HL-60 (cell line): ENCODE measurements around the gene SH3RF3.

Experiments
- CTCF ChIP-seq: IDR thresholded peaks from one replicate; pipeline ENCODE4 v1.5.1; 2011; ENCODE audit warnings: low read length, control low read depth, inconsistent platforms; ENCODE audit not compliant: insufficient read depth
- GABPA ChIP-seq: IDR thresholded peaks from 2 replicates; pipeline ENCODE4 v1.6.1; 2012; ENCODE audit warnings: low read depth
- POLR2AphosphoS5 ChIP-seq: IDR thresholded peaks from 2 replicates; pipeline ENCODE4 v1.6.1; 2012; ENCODE audit warnings: low read depth

DNA sequence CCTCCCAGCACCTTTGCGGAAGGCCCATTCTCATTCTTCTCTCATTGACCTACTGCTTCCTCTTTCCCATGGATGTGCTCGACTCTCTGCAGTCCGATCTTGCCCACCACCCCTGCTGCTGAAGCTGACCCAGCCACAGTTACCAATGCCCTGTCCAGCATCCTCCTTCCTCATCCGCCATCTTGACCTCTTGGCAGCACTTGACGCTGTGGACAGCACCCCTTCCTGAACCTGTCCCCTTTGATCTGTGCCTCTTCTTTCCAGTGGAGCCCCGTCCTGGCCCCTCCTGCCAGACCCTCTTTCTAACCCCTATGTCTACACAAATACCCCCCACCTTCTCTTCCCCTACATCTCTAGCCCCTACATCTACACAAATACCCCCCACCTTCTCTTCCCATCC, 275.7 kb downstream of the SH3RF3 start:
- TF ChIP-seq CTCF (no peak), GABPA (no peak), POLR2AphosphoS5 (no peak)
